Measurements from ENCODE around the gene FAM131C.

The FAM131C gene

DNA sequence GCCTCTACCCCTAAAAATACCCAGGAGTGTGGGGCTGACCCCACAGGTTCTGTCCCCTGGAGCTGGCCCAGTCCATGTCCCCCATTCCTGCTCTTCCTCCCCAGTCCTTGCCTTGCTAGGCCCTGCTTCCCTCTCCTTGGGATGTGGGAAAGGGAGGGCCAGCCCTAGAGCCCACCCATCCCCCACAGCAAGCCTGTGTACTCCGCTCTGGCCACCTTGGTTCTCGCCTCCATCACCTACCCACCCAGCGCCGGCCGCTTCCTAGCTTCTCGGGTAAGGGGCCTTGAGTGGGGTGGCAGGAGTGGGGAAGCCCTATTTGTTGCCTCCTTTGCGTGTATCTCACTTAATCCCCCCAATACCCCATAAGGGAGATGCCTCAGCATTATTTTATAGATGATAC is 23.1 kb downstream of the FAM131C start:
- Histone ChIP-seq H3K27ac (ENCODE audit: low read depth, low read length) (no peak overlapping the region), H3F3A (ENCODE audit: insufficient read depth) (no peaks in the 10 kb centered on the region), H4K20me1 (ENCODE audit: low read depth, low read length) (no peaks in the 10 kb centered on the region), H3K9me2 (replicated peaks; ENCODE audit: insufficient read depth, low read length) (no peaks in the 10 kb centered on the region), H3K79me2 (ENCODE audit: insufficient read depth, low read length) (no peaks in the 10 kb centered on the region), H3K27me3 (ENCODE audit: low read length) (no peaks in the 10 kb centered on the region), H2AFZ (ENCODE audit: low read depth, low read length, severe bottlenecking) (no peak overlapping the region), H3K36me3 (ENCODE audit: low read length) (no peaks in the 10 kb centered on the region), H3K4me2 (ENCODE audit: low read depth, low read length, poor library complexity, severe bottlenecking) (no peak overlapping the region), H3K9ac (ENCODE audit: low read length) (no peak overlapping the region), H3K9me3 (ENCODE audit: insufficient read depth, low read length) (no peaks in the 10 kb centered on the region), H3K4me3 (ENCODE audit: insufficient read depth, low read length, poor library complexity, severe bottlenecking) (no peak overlapping the region)
- TF ChIP-seq EZH2phosphoT487 (conservative IDR thresholded peaks at IDR 0.05; ENCODE audit: low read length), result no peak
- TF ChIP-seq, protein P1, sequence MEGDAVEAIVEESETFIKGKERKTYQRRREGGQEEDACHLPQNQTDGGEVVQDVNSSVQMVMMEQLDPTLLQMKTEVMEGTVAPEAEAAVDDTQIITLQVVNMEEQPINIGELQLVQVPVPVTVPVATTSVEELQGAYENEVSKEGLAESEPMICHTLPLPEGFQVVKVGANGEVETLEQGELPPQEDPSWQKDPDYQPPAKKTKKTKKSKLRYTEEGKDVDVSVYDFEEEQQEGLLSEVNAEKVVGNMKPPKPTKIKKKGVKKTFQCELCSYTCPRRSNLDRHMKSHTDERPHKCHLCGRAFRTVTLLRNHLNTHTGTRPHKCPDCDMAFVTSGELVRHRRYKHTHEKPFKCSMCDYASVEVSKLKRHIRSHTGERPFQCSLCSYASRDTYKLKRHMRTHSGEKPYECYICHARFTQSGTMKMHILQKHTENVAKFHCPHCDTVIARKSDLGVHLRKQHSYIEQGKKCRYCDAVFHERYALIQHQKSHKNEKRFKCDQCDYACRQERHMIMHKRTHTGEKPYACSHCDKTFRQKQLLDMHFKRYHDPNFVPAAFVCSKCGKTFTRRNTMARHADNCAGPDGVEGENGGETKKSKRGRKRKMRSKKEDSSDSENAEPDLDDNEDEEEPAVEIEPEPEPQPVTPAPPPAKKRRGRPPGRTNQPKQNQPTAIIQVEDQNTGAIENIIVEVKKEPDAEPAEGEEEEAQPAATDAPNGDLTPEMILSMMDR (IDR thresholded peaks at IDR 0.05; ENCODE audit: insufficient read depth, low read length, poor library complexity, severe bottlenecking), result no peak

- Histone ChIP-seq H3F3A (ENCODE audit: insufficient read depth) (no peaks in the 10 kb centered on the region), H3K9me3 (ENCODE audit: insufficient read depth, low read length) (no peaks in the 10 kb centered on the region), H3K4me2 (ENCODE audit: low read depth, low read length, poor library complexity, severe bottlenecking) (no peak overlapping the region), H3K79me2 (ENCODE audit: insufficient read depth, low read length) (no peaks in the 10 kb centered on the region), H3K4me3 (ENCODE audit: insufficient read depth, low read length, poor library complexity, severe bottlenecking) (no peak overlapping the region), H3K9me2 (replicated peaks; ENCODE audit: insufficient read depth, low read length) (no peaks in the 10 kb centered on the region), H3K36me3 (ENCODE audit: low read length) (no peaks in the 10 kb centered on the region), H4K20me1 (ENCODE audit: low read depth, low read length) (no peaks in the 10 kb centered on the region), H2AFZ (ENCODE audit: low read depth, low read length, severe bottlenecking) (no peak overlapping the region), H3K27me3 (ENCODE audit: low read length) (no peaks in the 10 kb centered on the region), H3K9ac (ENCODE audit: low read length) (no peak overlapping the region), H3K27ac (ENCODE audit: low read depth, low read length) (no peak overlapping the region)
- no peak for TF ChIP-seq EZH2phosphoT487 (conservative IDR thresholded peaks at IDR 0.05; ENCODE audit: low read length)
- TF ChIP-seq, protein P1 (IDR thresholded peaks at IDR 0.05; ENCODE audit: insufficient read depth, low read length, poor library complexity, severe bottlenecking), result no peak
Measured at GRCh38 chr1:16048573-16049189, 24.8 kb downstream of the FAM131C start.

- H3K36me3 ChIP-seq (ENCODE audit: low read length), result no peaks in the 10 kb centered on the region
- H4K20me1 ChIP-seq (ENCODE audit: low read depth, low read length), result no peaks in the 10 kb centered on the region
- H3K27ac ChIP-seq (ENCODE audit: low read depth, low read length), result no peak overlapping the region
- H3K79me2 ChIP-seq (ENCODE audit: insufficient read depth, low read length), result no peaks in the 10 kb centered on the region
- H3K9ac ChIP-seq (ENCODE audit: low read length), result no peak overlapping the region
- H3F3A ChIP-seq (ENCODE audit: insufficient read depth), result no peaks in the 10 kb centered on the region
- H2AFZ ChIP-seq (ENCODE audit: low read depth, low read length, severe bottlenecking), result no peak overlapping the region
- H3K9me2 ChIP-seq (replicated peaks; ENCODE audit: insufficient read depth, low read length), result no peaks in the 10 kb centered on the region
- no peak overlapping the region for H3K4me3 ChIP-seq (ENCODE audit: insufficient read depth, low read length, poor library complexity, severe bottlenecking)
- H3K9me3 ChIP-seq (ENCODE audit: insufficient read depth, low read length), result no peaks in the 10 kb centered on the region
- H3K4me2 ChIP-seq (ENCODE audit: low read depth, low read length, poor library complexity, severe bottlenecking), result no peak overlapping the region
- no peaks in the 10 kb centered on the region for H3K27me3 ChIP-seq (ENCODE audit: low read length)
- TF ChIP-seq, protein P1 (IDR thresholded peaks at IDR 0.05; ENCODE audit: insufficient read depth, low read length, poor library complexity, severe bottlenecking), result no peak
- TF ChIP-seq EZH2phosphoT487 (conservative IDR thresholded peaks at IDR 0.05; ENCODE audit: low read length), result no peak
Measured at GRCh38 chr1:16047791-16048475, 25.5 kb downstream of the FAM131C start.
